ENCODE results near the gene SLFN13.

- TF ChIP-seq CTCF (IDR thresholded peaks at IDR 0.05) (no peak), POLR2A (IDR thresholded peaks at IDR 0.05) (no peak), EP300 (IDR thresholded peaks at IDR 0.05) (no peak)
These were observed 297 bp upstream of the SLFN13 start for GRCh38 chr17:35448899-35449227.
